ENCODE measurements around the gene BIRC6. TPM values are rescaled to one million over a fixed set of nuclear protein-coding genes. Genes with fewer than 3 reads are reported as not detected.

BIRC6 gene
- total RNA-seq, 1 donor from 2014 or later = 112 TPM

DNA sequence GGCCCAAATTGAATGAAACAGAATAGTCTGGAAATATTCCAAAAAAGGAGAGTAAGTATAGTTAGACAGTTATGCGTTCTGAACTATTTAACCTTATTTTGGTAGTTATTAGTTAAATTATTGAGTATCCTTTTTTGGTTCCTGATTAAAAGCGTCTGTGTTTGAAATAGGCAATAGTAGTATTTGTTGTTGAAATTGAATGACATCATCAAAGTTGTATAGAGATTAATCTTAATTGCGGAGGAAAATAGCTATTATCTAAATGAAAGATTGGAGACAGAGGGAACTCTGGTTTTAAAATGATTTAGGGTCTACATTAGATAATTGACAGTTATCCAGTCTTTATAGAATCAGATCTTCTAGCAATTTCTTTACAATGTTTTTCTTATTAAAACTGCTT lies 115.8 kb downstream of the BIRC6 start:
- Mint-ChIP-seq H3K27ac (peak overlapping the region; percentile 27), H3K27me3 (ENCODE audit: insufficient read depth) (no peaks in the 10 kb centered on the region), H3K36me3 (ENCODE audit: low read depth) (peaks cover 24% of the 10 kb centered on the region), H3K9me3 (no peaks in the 10 kb centered on the region), H3K4me1 (ENCODE audit: low read depth) (peaks cover 7% of the 10 kb centered on the region), H3K4me3 (no peak overlapping the region)
- no peak for DNase-seq (ENCODE audit: low spot score)
- intact Hi-C loops (cut with micrococcal nuclease) = no loop called here

DNA sequence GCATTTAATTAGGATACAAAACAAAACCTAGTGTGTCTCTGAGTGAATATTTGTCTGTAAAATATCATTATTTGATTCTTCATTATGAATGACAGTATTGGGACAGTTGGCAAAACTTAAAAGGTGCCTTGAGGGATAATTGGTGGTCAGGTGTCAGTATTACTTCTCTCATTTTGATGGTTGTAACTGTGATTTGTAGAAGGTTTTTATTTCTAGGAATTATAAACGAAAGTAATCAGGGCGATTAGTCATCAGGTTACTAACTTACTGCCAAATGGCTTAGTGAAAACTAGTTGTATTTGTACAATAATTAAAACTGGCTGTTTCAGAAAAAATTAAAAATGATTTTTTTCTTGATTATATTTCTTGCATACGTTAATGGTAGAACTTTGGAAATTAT lies 117.6 kb downstream of the BIRC6 start:
- Mint-ChIP-seq H3K27ac (no peak overlapping the region), H3K4me1 (ENCODE audit: low read depth) (peaks cover 7% of the 10 kb centered on the region), H3K4me3 (no peak overlapping the region), H3K36me3 (ENCODE audit: low read depth) (peaks cover 21% of the 10 kb centered on the region), H3K27me3 (ENCODE audit: insufficient read depth) (no peaks in the 10 kb centered on the region), H3K9me3 (no peaks in the 10 kb centered on the region)
- intact Hi-C loops (cut with micrococcal nuclease) = no loop called here
- DNase-seq (ENCODE audit: low spot score) = no peak

- Mint-ChIP-seq H3K27ac (no peak overlapping the region), H3K9me3 (no peaks in the 10 kb centered on the region), H3K36me3 (ENCODE audit: low read depth) (peaks cover 28% of the 10 kb centered on the region), H3K4me3 (no peak overlapping the region), H3K4me1 (ENCODE audit: low read depth) (no peaks in the 10 kb centered on the region), H3K27me3 (ENCODE audit: insufficient read depth) (no peaks in the 10 kb centered on the region)
- DNase-seq (ENCODE audit: low spot score) = no peak
- intact Hi-C loops (cut with micrococcal nuclease) = no loop called here
These were observed 122.2 kb downstream of the BIRC6 start for GRCh38 chr2:32478889-32479620.

DNA sequence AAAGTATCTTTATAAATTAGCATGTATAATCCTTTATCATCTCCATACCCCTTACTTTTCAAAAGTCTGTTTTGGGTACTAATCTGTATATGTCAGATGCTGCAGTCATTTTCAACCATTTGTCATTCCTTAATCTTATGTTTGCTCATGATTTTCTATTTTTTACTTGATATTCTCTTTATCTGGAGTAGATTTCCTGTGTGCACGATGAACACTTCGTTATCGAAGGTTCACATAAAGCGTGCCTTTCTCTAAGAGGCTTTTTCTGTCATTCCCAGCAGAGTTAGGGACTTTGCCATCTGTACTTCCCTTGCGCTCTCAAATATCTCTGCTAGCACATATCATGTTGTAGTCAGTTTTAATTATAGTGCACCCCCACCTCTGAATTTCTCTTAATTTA lies 123.2 kb downstream of the BIRC6 start:
- intact Hi-C loops (cut with micrococcal nuclease) = no loop called here
- Mint-ChIP-seq H3K27ac (no peak overlapping the region), H3K27me3 (ENCODE audit: insufficient read depth) (no peaks in the 10 kb centered on the region), H3K36me3 (ENCODE audit: low read depth) (peaks cover 31% of the 10 kb centered on the region), H3K4me1 (ENCODE audit: low read depth) (peaks cover 3% of the 10 kb centered on the region), H3K9me3 (no peaks in the 10 kb centered on the region), H3K4me3 (no peak overlapping the region)
- no peak for DNase-seq (ENCODE audit: low spot score)

DNA sequence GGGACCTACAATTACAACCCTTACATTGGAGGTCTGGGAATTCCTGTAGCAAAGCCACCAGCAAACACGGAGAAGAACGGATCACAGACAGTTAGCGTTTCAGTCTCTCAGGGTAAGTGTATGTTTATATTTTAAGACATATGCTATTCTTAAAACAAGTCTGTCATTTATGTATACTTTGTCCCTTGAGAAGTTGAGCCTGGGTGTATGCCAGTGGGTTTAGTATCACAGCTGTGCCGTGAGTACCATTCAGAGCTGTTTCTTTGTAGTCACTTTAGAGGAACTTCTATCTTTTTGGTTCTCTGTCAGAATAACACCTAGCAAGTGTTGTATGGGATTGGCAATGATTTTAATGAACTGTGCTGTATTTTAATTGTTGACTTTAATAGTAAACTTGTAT lies 125.6 kb downstream of the BIRC6 start:
- H3K27me3 Mint-ChIP-seq (ENCODE audit: insufficient read depth) = no peaks in the 10 kb centered on the region
- no peaks in the 10 kb centered on the region for H3K9me3 Mint-ChIP-seq
- intact Hi-C loops (cut with micrococcal nuclease) = no loop called here
- peaks cover 17% of the 10 kb centered on the region for H3K4me1 Mint-ChIP-seq (ENCODE audit: low read depth)
- H3K27ac Mint-ChIP-seq = no peak overlapping the region
- peaks cover 39% of the 10 kb centered on the region for H3K36me3 Mint-ChIP-seq (ENCODE audit: low read depth)
- H3K4me3 Mint-ChIP-seq = no peak overlapping the region
- DNase-seq (ENCODE audit: low spot score) = no peak

DNA sequence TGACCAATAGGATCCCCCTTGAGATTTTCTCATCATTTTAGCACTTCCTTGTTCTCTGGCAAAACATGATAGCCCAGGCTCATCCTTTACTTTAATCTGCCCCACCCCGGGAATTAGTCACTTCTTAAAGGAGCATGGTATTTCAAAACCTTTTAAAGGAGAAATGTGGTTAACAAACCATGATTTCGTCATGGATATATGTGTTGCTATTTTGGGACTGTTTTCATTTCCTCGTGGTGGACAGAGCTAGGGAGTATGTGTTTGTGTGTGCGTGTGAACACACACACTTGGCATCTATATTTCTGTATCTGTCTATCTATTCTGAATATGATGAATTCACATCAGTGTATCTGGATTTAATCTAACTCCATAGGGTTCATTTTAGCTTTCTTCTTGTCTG lies 128.1 kb downstream of the BIRC6 start:
- peaks cover 17% of the 10 kb centered on the region for H3K4me1 Mint-ChIP-seq (ENCODE audit: low read depth)
- H3K9me3 Mint-ChIP-seq = no peaks in the 10 kb centered on the region
- intact Hi-C loops (cut with micrococcal nuclease) = no loop called here
- no peak for DNase-seq (ENCODE audit: low spot score)
- no peak overlapping the region for H3K4me3 Mint-ChIP-seq
- peak overlapping the region; percentile 25 for H3K27ac Mint-ChIP-seq
- no peaks in the 10 kb centered on the region for H3K27me3 Mint-ChIP-seq (ENCODE audit: insufficient read depth)
- H3K36me3 Mint-ChIP-seq (ENCODE audit: low read depth) = peaks cover 38% of the 10 kb centered on the region

GRCh38 chr2:32485399-32485798 lies 128.6 kb downstream of the BIRC6 start:
- Mint-ChIP-seq H3K36me3 (ENCODE audit: low read depth) (peaks cover 33% of the 10 kb centered on the region), H3K9me3 (no peaks in the 10 kb centered on the region)

DNA sequence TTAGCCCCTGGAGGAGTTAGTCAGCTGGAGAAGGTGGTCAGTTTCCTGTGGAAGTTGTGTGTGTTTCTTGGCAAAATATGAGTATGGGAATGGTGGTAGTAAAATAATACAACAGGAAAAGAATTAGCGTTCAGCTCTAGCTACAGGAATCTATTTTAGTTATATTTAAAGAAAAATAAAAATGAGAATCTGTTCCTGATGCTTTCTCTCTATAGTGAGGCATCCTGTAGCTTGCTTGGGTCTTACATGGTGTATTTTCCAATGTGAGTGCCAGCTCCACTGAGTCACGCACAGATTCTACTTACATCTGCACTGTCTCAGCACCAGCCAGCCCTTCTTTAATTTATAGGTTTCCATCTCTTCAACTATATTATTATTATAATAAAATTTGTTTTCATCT lies 132.2 kb downstream of the BIRC6 start:
- intact Hi-C loops (cut with micrococcal nuclease) = no loop called here
- Mint-ChIP-seq H3K4me1 (ENCODE audit: low read depth) (peaks cover 17% of the 10 kb centered on the region), H3K27ac (peak overlapping the region; percentile 16), H3K36me3 (ENCODE audit: low read depth) (peaks cover 29% of the 10 kb centered on the region), H3K27me3 (ENCODE audit: insufficient read depth) (no peaks in the 10 kb centered on the region), H3K9me3 (no peaks in the 10 kb centered on the region), H3K4me3 (no peak overlapping the region)
- no peak for DNase-seq (ENCODE audit: low spot score)

More at GRCh38 chr2:32485399-32485798, 128.6 kb downstream of the BIRC6 start:
- H3K27ac Mint-ChIP-seq = peak overlapping the region; percentile 25
- DNase-seq (ENCODE audit: low spot score) = no peak
- H3K4me1 Mint-ChIP-seq (ENCODE audit: low read depth) = peaks cover 17% of the 10 kb centered on the region
- intact Hi-C loops (cut with micrococcal nuclease) = no loop called here
- no peak overlapping the region for H3K4me3 Mint-ChIP-seq
- H3K27me3 Mint-ChIP-seq (ENCODE audit: insufficient read depth) = no peaks in the 10 kb centered on the region

GRCh38 chr2:32491346-32491745 lies 134.5 kb downstream of the BIRC6 start:
- Mint-ChIP-seq H3K4me3 (no peak overlapping the region), H3K36me3 (ENCODE audit: low read depth) (peaks cover 13% of the 10 kb centered on the region), H3K27ac (no peak overlapping the region), H3K9me3 (no peaks in the 10 kb centered on the region), H3K27me3 (ENCODE audit: insufficient read depth) (no peaks in the 10 kb centered on the region), H3K4me1 (ENCODE audit: low read depth) (peaks cover under 1% of the 10 kb centered on the region)
- DNase-seq (ENCODE audit: low spot score) = no peak
- intact Hi-C loops (cut with micrococcal nuclease) = no loop called here

- DNase-seq (ENCODE audit: low spot score) = no peak
- intact Hi-C loops (cut with micrococcal nuclease) = no loop called here
- Mint-ChIP-seq H3K9me3 (no peaks in the 10 kb centered on the region), H3K36me3 (ENCODE audit: low read depth) (peaks cover 20% of the 10 kb centered on the region), H3K4me1 (ENCODE audit: low read depth) (peaks cover 6% of the 10 kb centered on the region), H3K4me3 (no peak overlapping the region), H3K27me3 (ENCODE audit: insufficient read depth) (no peaks in the 10 kb centered on the region), H3K27ac (no peak overlapping the region)
These were observed 138.3 kb downstream of the BIRC6 start for GRCh38 chr2:32495139-32495538.

DNA sequence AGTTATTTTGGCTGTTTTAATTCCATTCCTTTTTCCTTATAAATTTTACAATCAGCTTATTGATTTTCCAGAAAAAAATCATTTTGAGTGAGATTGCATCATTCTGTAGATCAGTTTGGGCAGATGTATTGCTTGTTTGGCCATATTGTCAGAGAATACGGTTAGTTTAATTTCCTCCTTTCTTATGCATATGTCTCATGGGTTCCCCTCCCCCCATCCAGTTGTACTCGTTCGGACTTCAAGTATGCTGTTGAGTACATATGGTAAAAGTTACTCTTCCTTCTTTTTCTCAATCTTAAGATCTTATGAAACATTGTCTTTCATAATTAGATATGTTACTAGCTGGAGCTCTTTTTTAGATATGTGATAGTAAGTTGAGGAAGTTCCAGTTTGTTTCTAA lies 139.8 kb downstream of the BIRC6 start:
- Mint-ChIP-seq H3K27me3 (ENCODE audit: insufficient read depth) (no peaks in the 10 kb centered on the region), H3K4me1 (ENCODE audit: low read depth) (peaks cover 6% of the 10 kb centered on the region), H3K4me3 (no peak overlapping the region), H3K36me3 (ENCODE audit: low read depth) (peaks cover 18% of the 10 kb centered on the region), H3K9me3 (no peaks in the 10 kb centered on the region), H3K27ac (peak overlapping the region; percentile 59)
- DNase-seq (ENCODE audit: low spot score) = no peak
- intact Hi-C loops (cut with micrococcal nuclease) = no loop called here

- Mint-ChIP-seq H3K36me3 (ENCODE audit: low read depth) (peaks cover 20% of the 10 kb centered on the region), H3K27ac (no peak overlapping the region), H3K4me3 (no peak overlapping the region), H3K27me3 (ENCODE audit: insufficient read depth) (no peaks in the 10 kb centered on the region), H3K9me3 (no peaks in the 10 kb centered on the region), H3K4me1 (ENCODE audit: low read depth) (peaks cover 6% of the 10 kb centered on the region)
- no peak for DNase-seq (ENCODE audit: low spot score)
- intact Hi-C loops (cut with micrococcal nuclease) = no loop called here
These were observed 141.5 kb downstream of the BIRC6 start for GRCh38 chr2:32498306-32498705.

DNA sequence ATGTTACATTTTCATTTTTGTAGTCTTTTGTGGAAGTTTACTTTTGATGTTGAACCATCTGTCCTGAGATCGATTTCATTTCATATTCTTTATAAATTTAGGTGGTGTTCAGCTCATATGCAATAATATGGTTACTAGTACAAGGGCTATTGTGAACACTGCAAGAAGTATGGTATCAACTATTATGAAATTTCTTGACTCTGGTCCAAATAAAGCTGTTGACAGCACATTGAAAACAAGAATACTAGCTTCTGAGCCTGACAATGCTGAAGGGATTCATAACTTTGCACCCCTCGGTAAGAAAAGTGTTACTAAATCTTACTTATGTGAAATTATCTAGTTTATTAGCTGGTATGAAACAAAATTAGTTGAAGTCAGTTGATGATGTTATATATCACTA lies 146.1 kb downstream of the BIRC6 start:
- Mint-ChIP-seq H3K9me3 (no peaks in the 10 kb centered on the region), H3K4me3 (no peak overlapping the region), H3K36me3 (ENCODE audit: low read depth) (peaks cover 21% of the 10 kb centered on the region), H3K27ac (no peak overlapping the region), H3K27me3 (ENCODE audit: insufficient read depth) (no peaks in the 10 kb centered on the region), H3K4me1 (ENCODE audit: low read depth) (peaks cover 6% of the 10 kb centered on the region)
- no peak for DNase-seq (ENCODE audit: low spot score)
- intact Hi-C loops (cut with micrococcal nuclease) = no loop called here
